Body of pancreas (tissue), 4 donors: ENCODE data around the gene SGPL1. TPM values are rescaled to one million over a fixed set of nuclear protein-coding genes. Genes with fewer than 3 reads are reported as not detected.

Experiments
- ATAC-seq: fragments of 150-250 bp; one replicate; pipeline ENCODE4 v1.9.1; 2016
- DNase-seq, 4 donors: peaks; one replicate each; pipeline ENCODE4 v3.0.0-alpha.2; 2019
- H3K27ac ChIP-seq, 4 donors: fragments of 200-600 bp; sonication (generic); 1 replicate in 3 of 4; 2 replicates in 1 of 4; pipeline versions ENCODE4 v1.5.1 to v1.6.1; 2016 to 2019; ENCODE audit warnings: mild to moderate bottlenecking in 1 of 4, mixed read lengths in 1 of 4, moderate library complexity in 1 of 4
- H3K27me3 ChIP-seq, 2 donors: fragments of 200-600 bp; sonication (generic); one replicate each; pipeline ENCODE4 v1.6.0; 2016; ENCODE audit warnings: mild to moderate bottlenecking in 1 of 2
- H3K36me3 ChIP-seq, 2 donors: fragments of 200-600 bp; sonication (generic); replicated peaks in 1 of 2; 2 replicates each; pipeline ENCODE4 v1.5.1; 2016; ENCODE audit warnings: low read depth in 2 of 2; ENCODE audit not compliant: insufficient read depth in 1 of 2
- H3K4me1 ChIP-seq: fragments of 200-600 bp; sonication (generic); one replicate; pipeline ENCODE4 v1.6.0; 2016
- H3K4me3 ChIP-seq, 2 donors: fragments of 200-600 bp; sonication (generic); 1 replicate in 1 of 2; 2 replicates in 1 of 2; pipeline ENCODE4 v1.5.1; 2016 to 2019
- H3K9me3 ChIP-seq, 3 donors: fragments of 200-600 bp; sonication (generic); 1 replicate in 2 of 3; 2 replicates in 1 of 3; pipeline ENCODE4 v1.5.1; 2016
- CTCF ChIP-seq, 7 experiments: fragments of 450-650 bp in 4 of 7; fragments of 200-600 bp in 3 of 7; sonication (generic) in 3 of 7; IDR thresholded peaks; one replicate each; pipeline ENCODE4 v1.5.1; 2016 to 2019; ENCODE audit warnings: antibody characterized with exemption in 7 of 7
- POLR2A ChIP-seq, 3 donors: fragments of 450-650 bp; IDR thresholded peaks; one replicate each; pipeline ENCODE4 v1.6.1; 2016; ENCODE audit warnings: antibody characterized with exemption in 3 of 3, mild to moderate bottlenecking in 2 of 3
- WGBS, 2 donors: methylation state at CpG; one replicate each; pipeline ENCODE4 v1.1.5; 2017; 5-methylcytosine and 5-hydroxymethylcytosine counted together
- intact Hi-C: fragments of 100-400 bp; cut with DNase I; formaldehyde crosslinking; loops from one replicate; pipeline ENCODE4 v1.15.1; 2023
- total RNA-seq, 2 donors: library from RNA; depleted of rRNA; stranded (reverse); fragments of >200 nt; gene quantifications; one replicate each; pipeline ENCODE4 v1.1.0, GENCODE V29; 2016

SGPL1 gene
- total RNA-seq, 2 donors from 2014 or later = 36.3 to 43.8 TPM

GRCh38 chr10:70896551-70896950, 80.8 kb downstream of the SGPL1 start:
- Histone ChIP-seq H3K9me3 (no peaks in the 10 kb centered on the region), H3K27ac (no peak overlapping the region), H3K36me3 (no peaks in the 10 kb centered on the region), H3K4me1 (no peaks in the 10 kb centered on the region), H3K27me3 (no peaks in the 10 kb centered on the region), H3K4me3 (no peak overlapping the region)
- intact Hi-C loops = no loop called here
- no peak for ATAC-seq
- no peak for DNase-seq
- 100% methylated on average over 1 of the region's 1 CpG for WGBS, 2 donors
- no peak for TF ChIP-seq CTCF (IDR thresholded peaks at IDR 0.05)
- TF ChIP-seq POLR2A (IDR thresholded peaks at IDR 0.05) = no peak

GRCh38 chr10:70898687-70899086, 82.9 kb downstream of the SGPL1 start:
- intact Hi-C loops = no loop called here
- DNase-seq (no peak), ATAC-seq (no peak)
- Histone ChIP-seq H3K27ac (no peak overlapping the region), H3K36me3 (no peaks in the 10 kb centered on the region), H3K4me1 (peaks cover 3% of the 10 kb centered on the region), H3K9me3 (no peaks in the 10 kb centered on the region), H3K4me3 (no peak overlapping the region), H3K27me3 (no peaks in the 10 kb centered on the region)
- no peak for TF ChIP-seq POLR2A (IDR thresholded peaks at IDR 0.05)
- no peak for TF ChIP-seq CTCF (IDR thresholded peaks at IDR 0.05)
- WGBS, 2 donors = 64 to 77% methylated on average over 3 of the region's 3 CpGs

DNA sequence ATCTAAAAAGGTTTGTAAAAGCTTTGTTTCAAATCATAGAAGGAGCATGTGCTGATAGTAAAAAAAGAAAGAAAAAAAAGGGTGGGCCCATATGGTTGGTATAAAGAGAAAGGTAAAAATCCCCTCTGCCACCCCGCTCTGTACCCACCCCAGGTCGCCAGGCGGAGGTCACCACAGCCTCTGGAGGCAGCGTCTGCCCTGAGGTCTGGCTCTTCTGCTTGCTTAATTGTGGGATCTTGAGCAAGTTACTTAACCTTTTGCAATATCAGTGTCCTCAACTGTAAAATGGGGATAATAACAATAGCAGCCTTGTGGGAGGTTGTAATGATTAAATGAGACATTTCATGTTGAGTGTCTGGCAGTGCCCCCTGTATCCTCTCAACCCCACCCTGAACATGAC, 83.3 kb downstream of the SGPL1 start:
- Histone ChIP-seq H3K4me1 (peaks cover 3% of the 10 kb centered on the region), H3K27ac (no peak overlapping the region), H3K36me3 (no peaks in the 10 kb centered on the region), H3K9me3 (no peaks in the 10 kb centered on the region), H3K4me3 (no peak overlapping the region), H3K27me3 (no peaks in the 10 kb centered on the region)
- TF ChIP-seq CTCF (IDR thresholded peaks at IDR 0.05) = no peak
- DNase-seq (no peak), ATAC-seq (no peak)
- 88 to 92% methylated on average over 4 of the region's 4 CpGs for WGBS, 2 donors
- intact Hi-C loops = no loop called here

DNA sequence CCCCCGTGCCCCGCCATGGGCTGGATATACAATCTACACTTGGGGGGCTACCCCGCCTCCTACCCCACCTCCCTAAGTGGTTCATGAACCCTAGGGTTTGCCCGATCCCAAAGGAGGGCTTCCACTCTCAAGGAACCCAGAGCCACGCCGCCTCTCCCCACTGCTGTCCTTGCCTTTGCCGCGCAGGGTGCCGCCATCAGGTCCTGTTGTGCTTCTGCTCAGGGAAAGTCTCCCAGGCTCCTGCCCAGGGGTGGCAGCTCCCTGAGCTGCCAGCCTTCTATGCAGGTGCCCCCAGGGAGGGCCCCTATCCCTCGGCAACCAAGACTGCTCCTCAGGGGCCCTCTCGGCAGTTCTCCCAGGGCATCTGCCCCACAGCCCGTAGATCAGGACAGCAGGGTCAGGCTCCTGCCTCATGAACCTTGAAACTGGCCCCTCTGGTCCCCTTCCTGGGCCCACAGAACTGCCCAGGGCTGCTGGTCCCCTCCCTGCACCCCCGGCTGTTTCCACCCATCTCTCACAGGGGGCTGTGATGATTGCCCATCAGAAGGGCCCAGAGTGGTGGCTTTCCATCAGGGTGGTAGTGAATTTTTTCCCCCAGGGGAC, 85.6 kb downstream of the SGPL1 start:
- Histone ChIP-seq H3K4me3 (no peak overlapping the region), H3K27ac (no peak overlapping the region), H3K4me1 (peaks cover 3% of the 10 kb centered on the region), H3K36me3 (no peaks in the 10 kb centered on the region), H3K27me3 (no peaks in the 10 kb centered on the region), H3K9me3 (no peaks in the 10 kb centered on the region)
- 91 to 92% methylated on average over 8 to 12 of the region's 13 CpGs for WGBS, 2 donors
- DNase-seq (peak in 1 of 4 donors; percentile 10), ATAC-seq (no peak)
- TF ChIP-seq CTCF (IDR thresholded peaks at IDR 0.05) = no peak
- no peak for TF ChIP-seq POLR2A (IDR thresholded peaks at IDR 0.05)
- intact Hi-C loops = no loop called here

DNA sequence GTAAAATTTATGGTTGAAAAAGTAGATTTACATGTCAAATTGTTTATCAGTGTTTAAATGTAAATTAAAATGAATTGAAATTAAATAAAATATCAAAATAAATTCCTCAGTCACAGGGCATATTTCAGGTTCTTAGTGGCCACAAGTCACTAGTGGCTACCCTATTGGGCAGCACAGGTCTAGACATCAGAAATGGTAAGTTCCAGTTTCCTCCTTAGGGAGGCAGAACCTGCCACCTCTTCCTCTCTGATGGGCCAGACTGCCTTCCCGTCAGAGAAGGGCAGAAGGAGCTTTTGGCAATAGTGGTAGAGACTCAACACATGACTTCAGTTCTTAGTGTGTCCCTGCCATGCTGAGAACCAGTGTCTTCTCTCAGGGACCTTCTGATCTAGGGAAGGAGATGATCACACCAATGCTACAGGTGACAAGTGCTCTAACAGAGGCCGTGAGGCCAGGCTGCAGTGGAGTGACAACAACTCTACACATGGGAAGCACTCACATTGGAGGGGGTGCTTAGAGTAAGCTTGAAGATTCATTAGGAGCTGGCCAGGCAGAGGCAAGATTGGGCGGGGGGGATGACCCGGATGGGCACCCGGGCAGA, 87.0 kb downstream of the SGPL1 start:
- DNase-seq = peak in 1 of 4 donors; percentile 2
- Histone ChIP-seq H3K36me3 (no peaks in the 10 kb centered on the region), H3K27ac (no peak overlapping the region), H3K4me1 (peaks cover 3% of the 10 kb centered on the region), H3K27me3 (no peaks in the 10 kb centered on the region), H3K9me3 (no peaks in the 10 kb centered on the region), H3K4me3 (no peak overlapping the region)
- 84 to 88% methylated on average over 5 of the region's 5 CpGs for WGBS, 2 donors
- intact Hi-C loops = no loop called here
- ATAC-seq = peak; percentile 22
- TF ChIP-seq CTCF (IDR thresholded peaks at IDR 0.05) (no peak), POLR2A (IDR thresholded peaks at IDR 0.05) (no peak)
